Endothelial cell (in vitro differentiated cells): ENCODE data around the gene TRAPPC1. TPM values are rescaled to one million over a fixed set of nuclear protein-coding genes. Genes with fewer than 3 reads are reported as not detected.

Source experiments
- DNase-seq: peaks from one replicate; pipeline ENCODE4 v3.0.0; 2021; ENCODE audit warnings: low spot score
- H3K27ac Mint-ChIP-seq: one replicate; pipeline ENCODE4 v1.8.0; 2021; ENCODE audit warnings: mixed read lengths, inconsistent platforms; ENCODE audit not compliant: unreplicated experiment
- H3K27me3 Mint-ChIP-seq: one replicate; pipeline ENCODE4 v1.8.0; 2021; ENCODE audit warnings: mild to moderate bottlenecking, moderate library complexity, mixed read lengths, inconsistent platforms; ENCODE audit not compliant: unreplicated experiment
- H3K36me3 Mint-ChIP-seq: one replicate; pipeline ENCODE4 v1.8.0; 2021; ENCODE audit warnings: mild to moderate bottlenecking, low read depth, mixed read lengths, inconsistent platforms; ENCODE audit not compliant: unreplicated experiment
- H3K4me1 Mint-ChIP-seq: one replicate; pipeline ENCODE4 v1.8.0; 2021; ENCODE audit warnings: mild to moderate bottlenecking, mixed read lengths, inconsistent platforms; ENCODE audit not compliant: unreplicated experiment
- H3K4me3 Mint-ChIP-seq: one replicate; pipeline ENCODE4 v1.8.0; 2021; ENCODE audit warnings: mild to moderate bottlenecking, mixed read lengths, inconsistent platforms; ENCODE audit not compliant: unreplicated experiment
- H3K9me3 Mint-ChIP-seq: one replicate; pipeline ENCODE4 v1.8.0; 2021; ENCODE audit warnings: mixed read lengths, inconsistent platforms; ENCODE audit not compliant: unreplicated experiment
- CTCF ChIP-seq: fragments of 200-600 bp; sonication (generic); IDR thresholded peaks from one replicate; pipeline ENCODE4 v1.5.0; 2021; ENCODE audit warnings: antibody characterized with exemption; ENCODE audit not compliant: unreplicated experiment
- total RNA-seq: library from RNA; stranded (reverse); fragmentation: NEBNext Ultra II Directional; extraction: Animal tissue kit (Norgen Biotek cat#: 25700); gene quantifications from one replicate; pipeline ENCODE4 v1.2.1, GENCODE V29; 2021; ENCODE audit not compliant: unreplicated experiment

The TRAPPC1 gene
- total RNA-seq, 1 donor from 2014 or later: 171 TPM

- H3K27me3 Mint-ChIP-seq: peaks cover 6% of the 10 kb centered on the region
- no peak for TF ChIP-seq CTCF
- H3K4me1 Mint-ChIP-seq: peaks cover 8% of the 10 kb centered on the region
- H3K9me3 Mint-ChIP-seq: no peaks in the 10 kb centered on the region
- no peak overlapping the region for H3K27ac Mint-ChIP-seq
- H3K36me3 Mint-ChIP-seq: no peaks in the 10 kb centered on the region
- no peak overlapping the region for H3K4me3 Mint-ChIP-seq
- DNase-seq: no peak
Observed at GRCh38 chr17:7882068-7882467, 49.7 kb downstream of the TRAPPC1 start.

GRCh38 chr17:7881276-7882054 is 50.3 kb downstream of the TRAPPC1 start:
- Mint-ChIP-seq H3K9me3 (no peaks in the 10 kb centered on the region), H3K27me3 (peaks cover 6% of the 10 kb centered on the region), H3K36me3 (no peaks in the 10 kb centered on the region), H3K4me3 (no peak overlapping the region), H3K4me1 (peaks cover 8% of the 10 kb centered on the region), H3K27ac (no peak overlapping the region)
- no peak for TF ChIP-seq CTCF
- DNase-seq: no peak

Other genes with a start within 250 kb of the TRAPPC1 start
- gene TP53, start 244.5 kb downstream of the TRAPPC1 start, total RNA-seq: 95.5 TPM
- 21.3 TPM for gene WRAP53, start 243.5 kb downstream of the TRAPPC1 start, total RNA-seq
- 61.9 TPM for gene EFNB3, start 226.7 kb downstream of the TRAPPC1 start, total RNA-seq
- 0.72 TPM for gene DNAH2, start 214.2 kb downstream of the TRAPPC1 start, total RNA-seq
- gene KDM6B, start 97.7 kb downstream of the TRAPPC1 start, total RNA-seq: 47.4 TPM
- 13.6 TPM for gene TMEM88, start 76.9 kb downstream of the TRAPPC1 start, total RNA-seq
- 97.9 TPM for gene NAA38, start 74.4 kb downstream of the TRAPPC1 start, total RNA-seq
- gene CYB5D1, start 73.9 kb downstream of the TRAPPC1 start, total RNA-seq: 6.4 TPM
- gene CHD3, start 43.2 kb downstream of the TRAPPC1 start, total RNA-seq: 133 TPM
- gene RNF227, start 15.7 kb downstream of the TRAPPC1 start, total RNA-seq: 0.77 TPM
- gene KCNAB3, start 2.1 kb downstream of the TRAPPC1 start, total RNA-seq: 1.6 TPM
- 32.6 TPM for gene CNTROB, start 260 bp upstream of the TRAPPC1 start, total RNA-seq
- not detected for gene GUCY2D, start 70.7 kb upstream of the TRAPPC1 start, total RNA-seq
- gene ALOX15B, start 107.1 kb upstream of the TRAPPC1 start, total RNA-seq: 0.13 TPM
- 1.7 TPM for gene ALOX12B, start 155.8 kb upstream of the TRAPPC1 start, total RNA-seq
- gene ALOXE3, start 186.6 kb upstream of the TRAPPC1 start, total RNA-seq: not detected
- 3.3 TPM for gene HES7, start 192.2 kb upstream of the TRAPPC1 start, total RNA-seq
- 30.0 TPM for gene PER1, start 220.5 kb upstream of the TRAPPC1 start, total RNA-seq
- gene VAMP2, start 231.0 kb upstream of the TRAPPC1 start, total RNA-seq: 19.8 TPM
- 14.6 TPM for gene TMEM107, start 244.4 kb upstream of the TRAPPC1 start, total RNA-seq